ENCODE results near the gene PLOD3.

- TF ChIP-seq CTCF (IDR thresholded peaks at IDR 0.05; ENCODE audit: insufficient read depth, low read length, poor library complexity, severe bottlenecking): no peak
- TF ChIP-seq EZH2phosphoT487 (conservative IDR thresholded peaks at IDR 0.05; ENCODE audit: low read length): no peak
Measured at GRCh38 chr7:101233907-101234547, 16.6 kb upstream of the PLOD3 start.

Data from SU-DHL-6 (cell line).